ENCODE results near the gene MOB2.

- no peak for TF ChIP-seq POLR2AphosphoS5 (IDR thresholded peaks at IDR 0.05; ENCODE audit: borderline replicate concordance, low read depth, low read length)
- no peak for TF ChIP-seq EZH2 (IDR thresholded peaks at IDR 0.05)
Observed at GRCh38 chr11:1468002-1468401, 18.6 kb downstream of the MOB2 start.

All from SK-N-MC (cell line).